Stomach (tissue), 9 donors: ENCODE data around the gene CYTIP. TPM values are rescaled to one million over a fixed set of nuclear protein-coding genes. Genes with fewer than 3 reads are reported as not detected.
A peak's percentile ranks its signal among the peaks of the same experiment; 100 is the strongest.

Experiments used
- DNase-seq, 2 donors: peaks; one replicate each; pipeline versions ENCODE4 v3.0.0 to v3.0.0-alpha.2; 2013 to 2019
- H3K27ac ChIP-seq, 5 donors: fragments of 200-600 bp in 4 of 5; sonication (generic) in 4 of 5; one replicate each; pipeline ENCODE4 v1.5.1; 2013 to 2019; ENCODE audit warnings: mild to moderate bottlenecking in 1 of 5, moderate library complexity in 1 of 5
- H3K27me3 ChIP-seq, 3 donors: fragments of 200-600 bp; sonication (generic); one replicate each; pipeline ENCODE4 v1.5.1; 2017 to 2019; ENCODE audit warnings: mixed run types in 1 of 3
- H3K36me3 ChIP-seq, 4 donors: fragments of 200-600 bp; sonication (generic); 1 replicate in 3 of 4; 2 replicates in 1 of 4; pipeline ENCODE4 v1.5.1; 2016 to 2019
- H3K4me1 ChIP-seq, 4 donors: fragments of 200-600 bp; sonication (generic); one replicate each; pipeline ENCODE4 v1.5.1; 2016 to 2019
- H3K4me3 ChIP-seq, 4 donors: fragments of 200-600 bp; sonication (generic) in 3 of 4; one replicate each; pipeline ENCODE4 v1.5.1; 2016 to 2019; ENCODE audit warnings: mild to moderate bottlenecking in 1 of 4
- H3K9me3 ChIP-seq, 4 donors: fragments of 200-600 bp; sonication (generic); one replicate each; pipeline ENCODE4 v1.5.1; 2016 to 2019
- EP300 ChIP-seq: sonication (generic); formaldehyde crosslinking; IDR thresholded peaks from one replicate; pipeline ENCODE4 v1.6.1; 2017; ENCODE audit warnings: antibody characterized with exemption
- POLR2A ChIP-seq, 4 donors: fragments of 450-650 bp; IDR thresholded peaks; one replicate each; pipeline ENCODE4 v1.6.1; 2016; ENCODE audit warnings: antibody characterized with exemption in 4 of 4, control low read depth in 2 of 4, mild to moderate bottlenecking in 1 of 4, moderate library complexity in 1 of 4
- POLR2AphosphoS5 ChIP-seq, 3 donors: sonication (generic); formaldehyde crosslinking; IDR thresholded peaks; one replicate each; pipeline ENCODE4 v1.6.1; 2016; ENCODE audit warnings: antibody characterized with exemption in 3 of 3
- WGBS, 5 donors: extraction: QIAGEN DNeasy Blood & Tissue Kit in 3 of 5; methylation state at CpG; one replicate each; pipeline versions ENCODE4 v1.1.5 to v1.1.7; 2013 to 2018; 5-methylcytosine and 5-hydroxymethylcytosine counted together
- intact Hi-C: fragments of 100-400 bp; cut with DNase I; formaldehyde crosslinking; loops from one replicate; pipeline ENCODE4 v1.15.1; 2023; ENCODE audit warnings: low total_unique reads
- polyA plus RNA-seq, 3 donors: library from polyadenylated mRNA; stranded (reverse); fragments of 200-250 nt; gene quantifications; one replicate each; pipeline ENCODE4 v1.2.3, GENCODE V29; 2013
- total RNA-seq, 5 donors: library from RNA; depleted of rRNA; stranded (reverse); fragments of >200 nt; gene quantifications; one replicate each; pipeline versions ENCODE4 v1.1.0 to v1.2.3, GENCODE V29; 2014 to 2016
- TF ChIP-seq, protein P1 (sequence below), 7 experiments: fragments of 450-650 bp in 4 of 7; fragments of 200-600 bp in 3 of 7; sonication (generic) in 3 of 7; IDR thresholded peaks; one replicate each; pipeline ENCODE4 v1.5.1; 2016 to 2019; ENCODE audit warnings: antibody characterized with exemption in 7 of 7, control low read depth in 2 of 7, mild to moderate bottlenecking in 1 of 7
- donor health status: healthy with polysubstance abuse.
- donor health status: Bipolar disorder and iron deficiency.
- donor health status: healthy.

CYTIP gene
- total and polyA plus RNA-seq, 8 donors, result 5.3 to 30.7 (median 17.4) TPM; not detected in 1

DNA sequence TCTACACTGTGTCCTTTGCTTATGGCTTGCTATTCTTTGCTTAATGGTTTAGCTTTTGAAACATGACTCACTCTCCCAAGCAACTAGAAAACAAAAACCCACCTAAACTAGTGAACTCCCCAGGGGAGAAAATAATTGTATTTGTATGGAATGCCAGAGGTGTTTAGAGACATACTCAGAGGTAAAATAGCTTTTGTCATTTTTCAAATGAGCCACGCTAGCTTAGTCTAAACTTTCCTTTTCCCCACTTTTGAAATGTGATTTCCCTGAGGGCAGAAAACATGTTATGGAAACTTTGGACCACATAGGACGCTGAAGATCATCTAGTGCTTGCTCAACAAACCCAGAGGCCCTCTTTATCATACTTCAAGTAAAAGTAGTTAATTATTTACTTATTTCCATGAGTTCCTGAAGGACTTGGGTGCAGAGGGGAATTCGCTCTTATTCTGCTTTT, 16.5 kb upstream of the CYTIP start:
- TF ChIP-seq POLR2A (IDR thresholded peaks at IDR 0.05), result no peak
- TF ChIP-seq, protein P1, sequence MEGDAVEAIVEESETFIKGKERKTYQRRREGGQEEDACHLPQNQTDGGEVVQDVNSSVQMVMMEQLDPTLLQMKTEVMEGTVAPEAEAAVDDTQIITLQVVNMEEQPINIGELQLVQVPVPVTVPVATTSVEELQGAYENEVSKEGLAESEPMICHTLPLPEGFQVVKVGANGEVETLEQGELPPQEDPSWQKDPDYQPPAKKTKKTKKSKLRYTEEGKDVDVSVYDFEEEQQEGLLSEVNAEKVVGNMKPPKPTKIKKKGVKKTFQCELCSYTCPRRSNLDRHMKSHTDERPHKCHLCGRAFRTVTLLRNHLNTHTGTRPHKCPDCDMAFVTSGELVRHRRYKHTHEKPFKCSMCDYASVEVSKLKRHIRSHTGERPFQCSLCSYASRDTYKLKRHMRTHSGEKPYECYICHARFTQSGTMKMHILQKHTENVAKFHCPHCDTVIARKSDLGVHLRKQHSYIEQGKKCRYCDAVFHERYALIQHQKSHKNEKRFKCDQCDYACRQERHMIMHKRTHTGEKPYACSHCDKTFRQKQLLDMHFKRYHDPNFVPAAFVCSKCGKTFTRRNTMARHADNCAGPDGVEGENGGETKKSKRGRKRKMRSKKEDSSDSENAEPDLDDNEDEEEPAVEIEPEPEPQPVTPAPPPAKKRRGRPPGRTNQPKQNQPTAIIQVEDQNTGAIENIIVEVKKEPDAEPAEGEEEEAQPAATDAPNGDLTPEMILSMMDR (IDR thresholded peaks at IDR 0.05), result no peak
- no peak for TF ChIP-seq POLR2AphosphoS5 (IDR thresholded peaks at IDR 0.05)
- TF ChIP-seq EP300, result no peak
- intact Hi-C loops, result no loop called here
- Histone ChIP-seq H3K4me3 (no peak overlapping the region), H3K27ac (peak overlapping the region in 4 of 5 donors; percentile 27 to 58 (median 46)), H3K27me3 (no peaks in the 10 kb centered on the region), H3K4me1 (peaks cover 0 to 17% (median 13%) of the 10 kb centered on the region in 4 donors), H3K9me3 (no peaks in the 10 kb centered on the region), H3K36me3 (no peaks in the 10 kb centered on the region)
- DNase-seq, result peak in 1 of 2 donors; percentile 67
- WGBS, 5 donors, result 32 to 42% (median 38%) methylated on average over 3 of the region's 3 CpGs

DNA sequence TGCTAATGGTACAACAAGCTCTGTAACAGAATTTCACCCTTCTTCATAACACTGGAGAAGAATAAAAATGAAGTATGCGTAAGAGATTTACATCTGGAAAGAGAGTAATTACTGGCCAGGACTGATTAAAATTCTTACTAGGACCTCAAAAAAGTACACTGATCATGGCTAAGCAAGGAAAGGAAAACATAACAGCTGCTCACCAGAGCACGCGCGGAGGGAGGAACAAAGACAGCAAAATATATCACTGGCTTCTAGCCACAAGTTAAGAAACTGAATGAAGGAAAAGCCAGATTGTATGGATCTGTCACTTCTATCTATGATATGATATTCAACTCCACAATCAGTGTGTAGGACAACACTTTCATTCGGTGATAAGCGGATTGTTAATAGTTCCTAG, 15.6 kb upstream of the CYTIP start:
- TF ChIP-seq POLR2A (IDR thresholded peaks at IDR 0.05), result no peak
- no peak for TF ChIP-seq EP300
- intact Hi-C loops, result no loop called here
- no peak for DNase-seq
- Histone ChIP-seq H3K9me3 (no peaks in the 10 kb centered on the region), H3K36me3 (no peaks in the 10 kb centered on the region), H3K4me1 (peaks cover 0 to 17% (median 13%) of the 10 kb centered on the region in 4 donors), H3K27ac (peak overlapping the region in 3 of 5 donors; percentile 1 to 58 (median 21)), H3K4me3 (no peak overlapping the region), H3K27me3 (no peaks in the 10 kb centered on the region)
- WGBS, 5 donors, result 20 to 42% (median 28%) methylated on average over 6 of the region's 6 CpGs

DNA sequence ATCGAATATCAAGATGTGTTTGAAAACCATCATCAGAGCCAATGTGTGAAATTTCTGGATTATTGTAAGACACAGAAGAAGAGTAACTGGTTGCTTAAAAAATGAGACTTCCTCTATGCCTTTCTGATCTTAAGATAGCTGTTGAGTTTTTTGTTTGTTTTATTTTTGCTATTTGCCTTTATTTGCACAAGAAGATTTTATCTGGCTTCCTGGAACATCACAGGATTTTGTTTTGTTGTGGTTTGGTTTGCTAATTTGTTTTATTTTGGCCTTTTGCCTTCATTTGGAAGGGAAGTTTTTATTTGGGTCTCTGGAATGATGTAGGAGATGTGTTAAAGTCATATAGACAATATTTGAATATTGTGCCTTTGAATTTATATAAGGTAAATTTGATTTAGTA, 3.9 kb upstream of the CYTIP start:
- intact Hi-C loops, result no loop called here

DNA sequence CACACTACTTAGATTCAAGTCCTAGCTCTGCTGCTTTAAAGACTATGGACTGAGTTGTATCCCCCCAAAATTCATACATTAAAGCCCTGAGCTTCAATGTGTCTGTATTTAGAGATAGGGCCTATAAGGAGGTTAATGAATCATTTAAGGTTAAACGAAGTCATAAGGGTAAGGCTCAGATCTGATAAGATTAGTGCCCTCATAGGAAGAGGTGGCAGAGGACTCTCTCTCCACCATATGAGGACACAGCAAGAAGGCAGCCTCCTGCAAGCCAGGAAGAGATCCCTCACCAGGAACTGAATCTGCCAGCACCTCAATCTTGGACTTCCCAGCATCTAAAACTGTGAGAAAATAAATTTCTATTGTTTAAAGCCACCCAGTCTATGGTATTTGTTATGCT, 3.1 kb upstream of the CYTIP start:
- no peak for TF ChIP-seq EP300
- TF ChIP-seq, protein P1 (IDR thresholded peaks at IDR 0.05), result no peak
- no peak for TF ChIP-seq POLR2A (IDR thresholded peaks at IDR 0.05)
- no peak for TF ChIP-seq POLR2AphosphoS5 (IDR thresholded peaks at IDR 0.05)
- Histone ChIP-seq H3K36me3 (no peaks in the 10 kb centered on the region), H3K27me3 (no peaks in the 10 kb centered on the region), H3K4me1 (peaks cover 4 to 26% (median 17%) of the 10 kb centered on the region in 4 donors), H3K27ac (peak overlapping the region in 1 of 5 donors; percentile 8), H3K4me3 (no peak overlapping the region), H3K9me3 (no peaks in the 10 kb centered on the region)
- intact Hi-C loops, result no loop called here
- DNase-seq, result no peak
- WGBS, 5 donors, result 12 to 44% (median 21%) methylated on average over 1 of the region's 1 CpG

More for the DNA sequence above, 3.9 kb upstream of the CYTIP start:
- no peak for DNase-seq
- Histone ChIP-seq H3K9me3 (no peaks in the 10 kb centered on the region), H3K27me3 (no peaks in the 10 kb centered on the region), H3K4me3 (no peak overlapping the region), H3K27ac (peak overlapping the region in 1 of 5 donors; percentile 8), H3K36me3 (no peaks in the 10 kb centered on the region), H3K4me1 (peaks cover 4 to 26% (median 17%) of the 10 kb centered on the region in 4 donors)
- WGBS, 5 donors, result 43 to 64% (median 50%) methylated on average over 1 of the region's 1 CpG
- TF ChIP-seq EP300 (no peak), POLR2A (IDR thresholded peaks at IDR 0.05) (no peak), POLR2AphosphoS5 (IDR thresholded peaks at IDR 0.05) (no peak)
- TF ChIP-seq, protein P1 (IDR thresholded peaks at IDR 0.05), result no peak

DNA sequence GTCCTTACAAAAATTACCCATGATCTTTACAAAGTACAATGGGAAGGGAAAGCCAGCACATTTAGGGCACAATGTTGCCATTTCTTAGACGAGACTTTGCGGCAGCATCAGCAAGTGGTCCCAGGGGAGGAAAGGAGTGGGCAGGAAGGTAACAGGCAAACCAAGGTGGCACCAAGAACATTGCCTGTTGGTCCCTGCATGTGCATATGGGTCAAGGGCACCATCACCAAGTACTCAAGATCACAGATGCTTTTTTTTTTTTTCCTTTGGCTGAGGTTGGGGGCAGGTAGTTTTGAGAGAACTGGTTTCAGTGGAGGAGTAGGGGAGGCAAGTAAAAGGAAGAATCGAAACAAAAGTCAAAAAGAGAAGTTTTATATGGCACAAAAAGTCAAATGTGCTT, 752 bp upstream of the CYTIP start:
- TF ChIP-seq EP300, result no peak
- TF ChIP-seq, protein P1 (IDR thresholded peaks at IDR 0.05), result no peak
- TF ChIP-seq POLR2AphosphoS5 (IDR thresholded peaks at IDR 0.05), result no peak
- TF ChIP-seq POLR2A (IDR thresholded peaks at IDR 0.05), result no peak
- Histone ChIP-seq H3K9me3 (no peaks in the 10 kb centered on the region), H3K4me1 (peaks cover 4 to 43% (median 29%) of the 10 kb centered on the region in 4 donors), H3K27ac (peak overlapping the region; percentile 36 to 89 (median 79)), H3K27me3 (no peaks in the 10 kb centered on the region), H3K36me3 (no peaks in the 10 kb centered on the region), H3K4me3 (peak overlapping the region; percentile 9 to 50 (median 45))
- intact Hi-C loops, result no loop called here
- 73 to 89% (median 82%) methylated on average over 3 of the region's 3 CpGs for WGBS, 5 donors
- DNase-seq, result no peak
